Endothelial cell of umbilical vein (primary cell): ENCODE data around the gene PIP4K2B. TPM values are rescaled to one million over a fixed set of nuclear protein-coding genes. Genes with fewer than 3 reads are reported as not detected.

ENCODE experiments used
- BruUV-seq: library from RNA; stranded (reverse); fragments of 400-500 nt; replicated peaks from 2 replicates; lab custom pipeline; 2021; lab: Mats Ljungman, UMichigan
- CTCF ChIA-PET: fragments of 300-600, 350-600 bp; sonication (Branson Sonifier 250); formaldehyde crosslinking; loops from one replicate; lab custom pipeline; 2021; ENCODE audit warnings: antibody characterized with exemption, inconsistent platforms; lab: Charles Lee
- POLR2A ChIA-PET: fragments of 300-600, 350-600 bp; sonication (Branson Sonifier 250); formaldehyde crosslinking; loops from one replicate; lab custom pipeline; 2021; ENCODE audit warnings: antibody characterized with exemption, inconsistent platforms; lab: Charles Lee
- DNase-seq: peaks from one replicate; pipeline ENCODE4 v3.0.0-alpha.2; 2011; ENCODE audit warnings: low read depth, low spot score
- FAIRE-seq: peaks from 2 replicates; lab custom pipeline; 2011; peaks lifted over from hg19 to GRCh38; lab: Jason Lieb, UNC
- H2AFZ ChIP-seq: 2 replicates; pipeline ENCODE4 v1.6.0; 2012; ENCODE audit warnings: low read depth, low read length, control low read depth, inconsistent platforms
- H3K27ac ChIP-seq: 2 replicates; pipeline ENCODE4 v1.5.1; 2011; ENCODE audit warnings: low read depth, mild to moderate bottlenecking, control low read depth, low read length, moderate library complexity; ENCODE audit not compliant: insufficient read depth
- H3K27me3 ChIP-seq, 2 experiments: 2 replicates each; pipeline versions ENCODE4 v1.6.0 to v1.6.1; 2011; ENCODE audit warnings: low read length in 2 of 2, mixed read lengths in 1 of 2; ENCODE audit not compliant: control insufficient read depth in 2 of 2, insufficient read depth in 2 of 2
- H3K36me3 ChIP-seq, 2 experiments: 2 replicates in 1 of 2; 3 replicates in 1 of 2; pipeline ENCODE4 v1.5.1; 2011; ENCODE audit warnings: low read length in 2 of 2, mild to moderate bottlenecking in 1 of 2, moderate library complexity in 1 of 2; ENCODE audit not compliant: control insufficient read depth in 2 of 2, insufficient read depth in 2 of 2; ENCODE audit errors: extremely low read depth in 1 of 2
- H3K4me1 ChIP-seq: 3 replicates; pipeline ENCODE4 v1.5.1; 2011; ENCODE audit warnings: mild to moderate bottlenecking, low read length; ENCODE audit not compliant: control insufficient read depth, insufficient read depth; ENCODE audit errors: extremely low read depth
- H3K4me2 ChIP-seq: 2 replicates; pipeline ENCODE4 v1.6.1; 2011; ENCODE audit warnings: low read length, control low read depth, mixed read lengths; ENCODE audit not compliant: insufficient read depth
- H3K4me3 ChIP-seq, 3 experiments: fragments of 200-600 bp in 1 of 3; sonication (generic), shearing (Covaris generic) in 1 of 3; replicated peaks in 1 of 3; 2 replicates each; pipeline ENCODE4 v1.5.1; 2011 to 2016; ENCODE audit warnings: control low read depth in 3 of 3, low read length in 3 of 3, mild to moderate bottlenecking in 2 of 3, inconsistent platforms in 1 of 3, low read depth in 1 of 3, moderate library complexity in 1 of 3; ENCODE audit not compliant: insufficient read depth in 1 of 3
- H3K79me2 ChIP-seq: 2 replicates; pipeline ENCODE4 v1.6.0; 2012; ENCODE audit warnings: low read length, inconsistent platforms; ENCODE audit not compliant: control insufficient read depth, insufficient read depth
- H3K9ac ChIP-seq: replicated peaks from 2 replicates; pipeline ENCODE3; 2011; ENCODE audit warnings: low read length, control low read depth; ENCODE audit not compliant: insufficient read depth; ENCODE audit errors: extremely low read depth
- H3K9me1 ChIP-seq: replicated peaks from 3 replicates; pipeline ENCODE4 v1.6.0; 2011; ENCODE audit warnings: mild to moderate bottlenecking, low read length; ENCODE audit not compliant: control insufficient read depth, insufficient read depth; ENCODE audit errors: extremely low read depth
- H3K9me3 ChIP-seq: replicated peaks from 2 replicates; pipeline ENCODE4 v1.5.1; 2012; ENCODE audit warnings: low read length, inconsistent platforms; ENCODE audit not compliant: control insufficient read depth, insufficient read depth
- H4K20me1 ChIP-seq: replicated peaks from 2 replicates; pipeline ENCODE3; 2011; ENCODE audit warnings: mild to moderate bottlenecking, low read length; ENCODE audit not compliant: control insufficient read depth, insufficient read depth; ENCODE audit errors: extremely low read depth
- CTCF ChIP-seq, 2 donors: IDR thresholded peaks; 1 replicate in 1 of 2; 2 replicates in 1 of 2; pipeline ENCODE4 v1.5.1; 2011; ENCODE audit warnings: low read length in 2 of 2, mild to moderate bottlenecking in 2 of 2, moderate library complexity in 2 of 2, control low read depth in 1 of 2, inconsistent platforms in 1 of 2, low read depth in 1 of 2; ENCODE audit not compliant: insufficient read depth in 1 of 2; ENCODE audit errors: extremely low read depth in 1 of 2
- EZH2 ChIP-seq: IDR thresholded peaks from 2 replicates; pipeline ENCODE4 v1.6.1; 2012; ENCODE audit warnings: borderline replicate concordance, low read depth, mild to moderate bottlenecking, moderate library complexity, low read length, inconsistent platforms; ENCODE audit not compliant: severe bottlenecking
- FOS ChIP-seq: IDR thresholded peaks from 2 replicates; pipeline ENCODE4 v1.6.1; 2011; ENCODE audit warnings: mild to moderate bottlenecking, low read length, moderate library complexity, borderline replicate concordance; ENCODE audit not compliant: insufficient read depth
- GATA2 ChIP-seq: IDR thresholded peaks from 2 replicates; pipeline ENCODE4 v1.7.0; 2011; ENCODE audit warnings: low read depth, mild to moderate bottlenecking, moderate library complexity, mixed read lengths, low read length; ENCODE audit not compliant: insufficient read length, insufficient read depth
- JUN ChIP-seq: IDR thresholded peaks from 2 replicates; pipeline ENCODE4 v1.6.1; 2011; ENCODE audit warnings: borderline replicate concordance, low read depth; ENCODE audit not compliant: insufficient read length, insufficient read depth
- MAX ChIP-seq: IDR thresholded peaks from 2 replicates; pipeline ENCODE4 v1.6.1; 2011; ENCODE audit not compliant: insufficient read depth, insufficient read length
- MYC ChIP-seq: IDR thresholded peaks from one replicate; pipeline ENCODE4 v1.6.1; 2011; ENCODE audit warnings: mild to moderate bottlenecking, low read depth, low read length
- POLR2A ChIP-seq: IDR thresholded peaks from 2 replicates; pipeline ENCODE4 v1.6.1; 2012; ENCODE audit warnings: low read depth, mild to moderate bottlenecking, control low read depth, low read length
- POLR2AphosphoS5 ChIP-seq: IDR thresholded peaks from 2 replicates; pipeline ENCODE4 v1.6.1; 2012; ENCODE audit warnings: low read depth, mild to moderate bottlenecking, control low read depth, low read length, moderate library complexity; ENCODE audit not compliant: insufficient read depth
- dilution Hi-C: fragments of 300-500 bp; cut with MboI; formaldehyde crosslinking; loops from one replicate; pipeline ENCODE4 v1.15.0; 2019; ENCODE audit warnings: low sequenced_read_pairs; ENCODE audit not compliant: extremely low pct_ligation_motif_present
- intact Hi-C: fragments of 100-400 bp; cut with micrococcal nuclease; formaldehyde crosslinking; loops from one replicate; pipeline ENCODE4 v1.10.0; 2022
- polyA plus RNA-seq, 4 experiments: library from polyadenylated mRNA; depleted of rRNA in 3 of 4; stranded (reverse) in 3 of 4; unstranded in 1 of 4; fragments of >200 nt; gene quantifications; 2 replicates each; pipeline versions ENCODE4 v1.2.1 to v1.2.3, GENCODE V29; 2011 to 2012; ENCODE audit warnings: missing spikeins in 1 of 4
- total RNA-seq: library from RNA; stranded (reverse); gene quantifications from 2 replicates; pipeline ENCODE4 v1.2.3, GENCODE V29; 2021

PIP4K2B gene
- total and polyA plus RNA-seq, 2 donors (not counting 3 experiments of a cell fraction or from before 2014, with no cell fraction given) = 23.1 to 48.8 TPM

DNA sequence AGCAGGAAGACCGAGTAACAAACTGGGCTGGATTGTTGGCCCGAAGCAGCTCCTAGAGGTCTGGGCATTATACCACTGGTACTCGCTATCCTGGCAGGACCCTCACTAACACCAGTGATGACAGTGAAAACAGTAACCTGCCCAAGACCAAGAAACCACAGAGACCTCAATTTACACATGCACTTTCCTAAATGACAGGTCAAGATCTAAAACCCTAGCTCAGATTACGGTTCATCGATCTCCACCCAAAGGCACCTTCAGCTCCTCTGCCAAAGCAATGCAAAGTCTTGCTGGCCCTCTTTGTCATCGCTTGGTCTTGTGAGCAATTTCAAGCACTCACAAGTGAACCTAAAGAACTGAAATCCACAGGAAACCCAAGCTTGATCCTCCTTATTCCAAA lies 1.5 kb downstream of the PIP4K2B start:
- Histone ChIP-seq H3K9me1 (no peaks in the 10 kb centered on the region), H3K79me2 (peaks cover 47% of the 10 kb centered on the region), H3K9me3 (no peaks in the 10 kb centered on the region), H2AFZ (no peak overlapping the region), H3K36me3 (peaks cover 11 to 12% of the 10 kb centered on the region in 2 experiments), H3K4me2 (peak overlapping the region; percentile 88), H4K20me1 (no peaks in the 10 kb centered on the region), H3K27ac (no peak overlapping the region), H3K4me1 (peaks cover 17% of the 10 kb centered on the region), H3K9ac (peak overlapping the region; percentile 66), H3K27me3 (no peaks in the 10 kb centered on the region), H3K4me3 (peak overlapping the region in 1 of 3 experiments; percentile 70)
- dilution Hi-C loops (no loop called here), intact Hi-C loops (loop anchor here (2.0 kb wide), 2 partner anchors 47 to 71 kb away; no protein-coding TSS in a partner anchor)
- POLR2A ChIA-PET = no interaction called here
- no peak for DNase-seq
- CTCF ChIA-PET = interaction anchor here (0.9 kb wide), 1 partner anchor 36 kb away, joined by 3 read pairs; no protein-coding TSS in a partner anchor
- no TSS peak for BruUV-seq
- no peak for TF ChIP-seq CTCF (IDR thresholded peaks at IDR 0.05; ENCODE audit: extremely low read depth in 1 of 2, insufficient read depth in 1 of 2, low read depth in 1 of 2, low read length in 2 of 2)
- no peak for TF ChIP-seq MYC
- no peak for TF ChIP-seq EZH2
- no peak for TF ChIP-seq POLR2AphosphoS5
- no peak for TF ChIP-seq POLR2A
- no peak for TF ChIP-seq FOS
- no peak for FAIRE-seq

DNA sequence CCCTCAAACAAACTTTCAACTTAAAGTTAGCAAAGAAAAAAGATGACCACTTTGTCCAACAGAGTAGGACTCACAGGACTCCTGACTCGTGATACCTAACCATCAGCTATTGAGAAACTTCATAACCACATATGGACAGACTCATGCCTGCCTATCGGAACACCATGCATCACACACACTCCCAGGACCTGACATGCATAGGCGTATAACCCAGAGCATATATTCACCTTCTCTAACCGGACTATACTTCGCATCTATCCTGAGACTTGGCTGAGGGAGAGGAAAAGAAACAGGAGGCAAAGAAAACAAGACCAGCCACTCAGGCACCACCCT lies 2.2 kb downstream of the PIP4K2B start:
- Histone ChIP-seq H3K27me3 (no peaks in the 10 kb centered on the region), H3K9me1 (no peaks in the 10 kb centered on the region), H3K4me2 (peak overlapping the region; percentile 88), H3K79me2 (peaks cover 51% of the 10 kb centered on the region), H3K27ac (no peak overlapping the region), H3K36me3 (peaks cover 6 to 14% of the 10 kb centered on the region in 2 experiments), H3K4me1 (peaks cover 17% of the 10 kb centered on the region), H3K9ac (no peak overlapping the region), H3K4me3 (no peak overlapping the region), H4K20me1 (no peaks in the 10 kb centered on the region), H2AFZ (no peak overlapping the region), H3K9me3 (no peaks in the 10 kb centered on the region)
- DNase-seq (no peak), FAIRE-seq (no peak)
- dilution Hi-C loops = no loop called here
- ChIA-PET POLR2A (no interaction called here), CTCF (no interaction called here)
- intact Hi-C loops = no loop called here
- TF ChIP-seq GATA2 (no peak), JUN (no peak), POLR2AphosphoS5 (no peak), CTCF (IDR thresholded peaks at IDR 0.05; ENCODE audit: extremely low read depth in 1 of 2, insufficient read depth in 1 of 2, low read depth in 1 of 2, low read length in 2 of 2) (no peak), FOS (no peak), POLR2A (no peak), MAX (no peak), MYC (no peak), EZH2 (no peak)
- no TSS peak for BruUV-seq
